ENCODE results near the gene SLC43A2. TPM values are rescaled to one million over a fixed set of nuclear protein-coding genes. Genes with fewer than 3 reads are reported as not detected.

SLC43A2 gene
- total RNA-seq, 2 donors from 2014 or later, result 3.6 to 9.8 TPM

DNA sequence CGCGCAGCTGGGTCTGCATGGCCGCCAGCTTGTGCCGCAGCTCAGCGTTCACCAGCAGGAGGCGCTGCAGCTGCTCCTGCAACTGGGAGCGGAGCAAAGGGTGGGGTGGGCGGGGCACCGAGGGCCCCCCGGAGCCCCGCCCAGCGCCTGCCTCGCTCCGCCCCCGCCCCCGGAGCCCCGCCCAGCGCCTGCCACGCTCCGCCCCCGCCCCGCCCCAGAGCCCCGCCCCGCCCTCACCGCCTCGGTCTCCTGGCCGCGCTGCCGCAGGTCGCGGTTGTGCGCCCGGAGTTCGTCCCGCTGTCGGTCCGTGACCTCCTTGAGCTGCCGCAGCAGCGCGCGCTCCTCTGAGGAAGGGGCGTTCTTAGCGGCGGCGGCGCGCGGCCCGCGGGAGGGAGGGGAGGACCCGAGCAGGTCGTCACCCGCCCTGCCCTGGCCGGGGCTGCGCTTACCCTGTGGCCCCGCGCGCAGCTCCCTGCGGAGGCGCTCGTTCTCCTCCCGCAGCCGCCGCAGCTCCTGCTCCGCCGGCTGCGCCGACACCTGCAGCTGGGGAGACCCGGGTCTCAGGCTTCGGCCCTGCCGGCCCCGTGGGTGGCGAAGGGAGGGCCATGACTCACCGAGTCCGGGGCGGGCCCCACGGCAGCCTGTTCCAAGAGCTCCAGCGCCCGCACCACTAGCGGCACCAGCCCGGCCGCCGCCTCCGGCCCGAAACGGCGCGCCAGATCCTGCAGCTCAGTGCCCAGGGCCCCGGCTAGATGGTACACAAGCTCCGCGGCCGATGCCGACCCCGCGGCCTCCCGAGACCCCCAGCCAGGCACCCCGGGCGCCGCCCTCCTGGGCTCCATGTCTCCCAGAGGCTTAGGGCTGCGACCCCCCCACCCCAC lies 20.6 kb upstream of the SLC43A2 start:
- peaks cover 0 to 54% of the 10 kb centered on the region in 2 donors for H3K4me1 ChIP-seq
- H3K36me3 ChIP-seq, result peaks cover 51% of the 10 kb centered on the region
- no peaks in the 10 kb centered on the region for H3K27me3 ChIP-seq
- peak; percentile 94 to 96 for TF ChIP-seq CTCF (IDR thresholded peaks at IDR 0.05)
- H3K4me3 ChIP-seq, result peak overlapping the region; percentile 71 to 74
- no peaks in the 10 kb centered on the region for H3K9me3 ChIP-seq
- peak overlapping the region; percentile 96 to 99 for H3K27ac ChIP-seq
- DNase-seq (ENCODE audit: low spot score), result peak; percentile 94

GRCh38 chr17:1648173-1648962 lies 19.7 kb upstream of the SLC43A2 start:
- Histone ChIP-seq H3K27me3 (no peaks in the 10 kb centered on the region), H3K27ac (peak overlapping the region; percentile 89 to 91), H3K36me3 (peaks cover 43% of the 10 kb centered on the region), H3K4me3 (peak overlapping the region; percentile 42 to 71), H3K9me3 (no peaks in the 10 kb centered on the region), H3K4me1 (peaks cover 0 to 63% of the 10 kb centered on the region in 2 donors)
- no peak for TF ChIP-seq CTCF (IDR thresholded peaks at IDR 0.05)
- DNase-seq (ENCODE audit: low spot score), result peak; percentile 60

DNA sequence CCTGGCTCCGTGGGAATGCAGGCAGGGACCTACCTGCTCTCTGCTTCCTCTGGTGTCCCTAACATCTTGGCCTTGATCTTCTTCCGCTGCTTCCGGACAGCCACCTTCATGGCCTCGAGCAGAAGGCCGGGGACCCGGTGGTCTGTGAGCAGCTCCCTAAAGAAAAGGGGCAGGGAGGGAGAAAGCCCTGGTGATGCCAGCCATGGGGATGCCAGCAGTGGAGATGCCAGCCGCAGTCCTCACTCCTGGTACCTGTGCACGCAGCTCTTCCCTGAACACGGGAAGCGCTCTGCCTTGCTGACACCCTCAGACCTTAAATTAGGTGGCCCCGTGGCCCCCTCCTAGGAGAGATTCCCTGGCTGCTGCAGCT lies 19.2 kb upstream of the SLC43A2 start:
- TF ChIP-seq CTCF (IDR thresholded peaks at IDR 0.05), result no peak
- peak overlapping the region; percentile 89 to 91 for H3K27ac ChIP-seq
- DNase-seq (ENCODE audit: low spot score), result no peak
- peaks cover 0 to 64% of the 10 kb centered on the region in 2 donors for H3K4me1 ChIP-seq
- peaks cover 37% of the 10 kb centered on the region for H3K36me3 ChIP-seq
- no peaks in the 10 kb centered on the region for H3K27me3 ChIP-seq
- peak overlapping the region; percentile 42 to 71 for H3K4me3 ChIP-seq
- H3K9me3 ChIP-seq, result no peaks in the 10 kb centered on the region

- Histone ChIP-seq H3K27me3 (no peaks in the 10 kb centered on the region), H3K27ac (peak overlapping the region; percentile 74 to 75), H3K9me3 (no peaks in the 10 kb centered on the region), H3K4me3 (no peak overlapping the region), H3K36me3 (peaks cover 22% of the 10 kb centered on the region), H3K4me1 (peaks cover 0 to 64% of the 10 kb centered on the region in 2 donors)
- no peak for TF ChIP-seq CTCF (IDR thresholded peaks at IDR 0.05)
- DNase-seq (ENCODE audit: low spot score), result no peak
These were observed 17.7 kb upstream of the SLC43A2 start for GRCh38 chr17:1646199-1646875.

DNA sequence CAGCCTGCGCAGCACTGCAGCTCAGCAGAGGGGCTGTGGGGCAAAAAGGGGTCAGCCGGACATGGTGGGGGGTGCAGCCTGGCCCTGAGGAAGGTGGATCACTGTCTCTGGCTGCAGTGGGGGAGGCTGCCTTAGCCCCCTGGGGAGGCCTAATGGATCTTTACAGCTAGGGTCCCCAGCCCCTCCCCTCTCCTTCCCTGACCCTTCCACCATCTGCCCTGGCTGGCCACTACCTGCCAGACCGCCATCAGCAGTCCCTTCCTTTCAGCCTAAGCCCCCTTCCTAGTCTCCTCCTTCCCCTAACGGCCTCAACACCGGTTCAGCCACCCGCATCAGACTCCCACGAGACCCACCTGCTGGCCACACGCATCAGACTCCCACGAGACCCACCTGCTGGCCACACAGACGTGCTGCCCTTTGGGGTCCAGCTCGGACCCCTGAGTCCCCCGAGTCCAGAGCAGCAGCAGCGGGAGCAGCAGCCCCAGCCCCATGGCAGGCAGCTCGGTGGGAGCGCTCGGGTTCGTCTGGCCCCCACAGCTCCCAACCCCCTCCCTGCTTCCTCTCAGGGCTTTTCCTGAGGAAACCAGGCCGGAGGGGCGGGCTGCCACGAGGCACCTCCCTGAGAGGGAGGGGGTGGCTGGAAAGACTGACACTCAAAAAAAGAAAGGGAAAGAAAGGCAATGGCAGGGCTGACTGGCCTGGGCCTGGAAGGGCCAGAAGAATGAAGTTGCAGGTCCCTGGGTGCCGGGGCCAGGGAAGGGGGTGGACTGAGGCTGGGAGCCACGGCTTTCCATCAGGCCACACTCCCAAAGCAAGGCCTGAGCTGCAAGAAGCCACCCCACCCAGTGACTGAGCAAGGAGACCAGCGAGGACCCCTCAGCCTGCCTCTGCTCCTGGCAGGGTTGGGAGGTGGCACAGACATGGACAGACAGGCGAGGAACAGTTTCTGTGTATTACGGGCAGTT lies 16.9 kb upstream of the SLC43A2 start, which contains the start of gene SCARF1:
SCARF1 (minus strand) TSS at position 526 of the 965 bp plus-strand sequence; CDS start at position 491, 35 bp downstream.
- H3K27ac ChIP-seq, result peak within 1 kb of the TSS; percentile 74 to 75

More for the DNA sequence above, 16.9 kb upstream of the SLC43A2 start, which contains the start of gene SCARF1:
- peak; percentile 63 for DNase-seq (ENCODE audit: low spot score)
- Histone ChIP-seq H3K27me3 (no peaks in the 10 kb centered on the region), H3K36me3 (peaks cover 14% of the 10 kb centered on the region), H3K4me1 (peaks cover 0 to 60% of the 10 kb centered on the region in 2 donors), H3K9me3 (no peaks in the 10 kb centered on the region), H3K4me3 (peak within 1 kb of the TSS; percentile 39 to 55)
- no peak for TF ChIP-seq CTCF (IDR thresholded peaks at IDR 0.05)

Measured in right atrium auricular region (tissue), 2 donors.